Right renal pelvis (tissue), 4 donors: ENCODE measurements around the gene PLOD1. TPM values are rescaled to one million over a fixed set of nuclear protein-coding genes. Genes with fewer than 3 reads are reported as not detected.
"Not testable (repeated sequence)": the region's sequence is repeated elsewhere in the genome, so short reads cannot be mapped to it uniquely, and the experiment has no call there.

Experiments used
- DNase-seq, 4 donors: peaks; one replicate each; pipeline ENCODE4 v3.0.0-alpha.2; 2013; ENCODE audit warnings: low read depth in 4 of 4, low spot score in 3 of 4, missing footprints in 1 of 4
- polyA plus RNA-seq, 4 donors: library from polyadenylated mRNA; unstranded; fragments of 120-200 nt; gene quantifications; one replicate each; pipeline ENCODE4 v1.2.1, GENCODE V29; 2013; ENCODE audit not compliant: insufficient read length in 4 of 4

The PLOD1 gene
- polyA plus RNA-seq, 4 donors = 93.5 to 117 (median 96.5) TPM

GRCh38 chr1:12001249-12001917 is 66.9 kb downstream of the PLOD1 start:
- DNase-seq = no peak

GRCh38 chr1:12001996-12002493 is 67.5 kb downstream of the PLOD1 start:
- DNase-seq = no peak

- DNase-seq = no peak
These were observed 69.2 kb downstream of the PLOD1 start for GRCh38 chr1:12003762-12004161.

GRCh38 chr1:12005488-12006166 is 71.1 kb downstream of the PLOD1 start:
- no peak for DNase-seq

- DNase-seq = no peak
These were observed 71.8 kb downstream of the PLOD1 start for GRCh38 chr1:12006167-12006921.

- DNase-seq = no peak
These were observed 72.7 kb downstream of the PLOD1 start for GRCh38 chr1:12007204-12007603.

- not testable (repeated sequence) for DNase-seq
These were observed 73.8 kb downstream of the PLOD1 start for GRCh38 chr1:12008355-12008754.

GRCh38 chr1:12009318-12009947 is 74.9 kb downstream of the PLOD1 start:
- no peak for DNase-seq

GRCh38 chr1:12010746-12011570 is 76.4 kb downstream of the PLOD1 start:
- no peak for DNase-seq

- no peak for DNase-seq
These were observed 77.5 kb downstream of the PLOD1 start for GRCh38 chr1:12011998-12012397.

- no peak for DNase-seq
These were observed 78.2 kb downstream of the PLOD1 start for GRCh38 chr1:12012560-12013316.

- no peak for DNase-seq
These were observed 79.8 kb downstream of the PLOD1 start for GRCh38 chr1:12014141-12014991.

GRCh38 chr1:12015001-12015491 is 80.5 kb downstream of the PLOD1 start:
- no peak for DNase-seq

GRCh38 chr1:12015499-12015898 is 81.0 kb downstream of the PLOD1 start:
- DNase-seq = no peak

- DNase-seq = no peak
These were observed 81.7 kb downstream of the PLOD1 start for GRCh38 chr1:12016182-12016581.

GRCh38 chr1:12019858-12020509 is 85.5 kb downstream of the PLOD1 start:
- no peak for DNase-seq

GRCh38 chr1:12021616-12022015 is 87.1 kb downstream of the PLOD1 start:
- no peak for DNase-seq

GRCh38 chr1:12022036-12022435 is 87.5 kb downstream of the PLOD1 start:
- DNase-seq = no peak
